AG04450 (cell line): ENCODE results near the gene C5orf58. TPM values are rescaled to one million over a fixed set of nuclear protein-coding genes. Genes with fewer than 3 reads are reported as not detected.

ENCODE experiments used
- CTCF ChIA-PET: fragments of 300-600, 350-600 bp; formaldehyde crosslinking; extraction: SDS; loops from one replicate; lab custom pipeline; 2022; ENCODE audit warnings: antibody characterized with exemption, inconsistent platforms; lab: Charles Lee
- POLR2A ChIA-PET: fragments of 350-600 bp; formaldehyde crosslinking; extraction: SDS; loops from one replicate; lab custom pipeline; 2021; ENCODE audit warnings: antibody characterized with exemption, inconsistent platforms; lab: Yijun Ruan, JAX
- DNase-seq: peaks from one replicate; pipeline ENCODE4 v3.0.0-alpha.2; 2011; ENCODE audit warnings: low read depth, low spot score
- H3K27ac ChIP-seq: one replicate; pipeline ENCODE4 v1.5.1; 2012; ENCODE audit warnings: low read depth, low read length, control low read depth
- H3K27me3 ChIP-seq: one replicate; pipeline ENCODE4 v1.6.0; 2012; ENCODE audit warnings: low read length; ENCODE audit not compliant: control insufficient read depth, insufficient read depth
- H3K4me3 ChIP-seq: 2 replicates; pipeline ENCODE4 v1.5.1; 2011; ENCODE audit warnings: mild to moderate bottlenecking, low read depth, low read length, control low read depth
- H3K9me3 ChIP-seq: 2 replicates; pipeline ENCODE4 v1.5.1; 2012; ENCODE audit warnings: low read length; ENCODE audit not compliant: control insufficient read depth, insufficient read depth
- CTCF ChIP-seq: IDR thresholded peaks from 2 replicates; pipeline ENCODE4 v1.5.1; 2011; ENCODE audit warnings: low read depth, low read length, control low read depth, inconsistent platforms
- polyA plus RNA-seq: library from polyadenylated mRNA; depleted of rRNA; stranded (reverse); fragments of >200 nt; gene quantifications from 2 replicates; pipeline ENCODE4 v1.2.3, GENCODE V29; 2011

C5orf58 gene
- polyA plus RNA-seq, 1 experiment, result not detected

- Histone ChIP-seq H3K27me3 (peaks cover 10% of the 10 kb centered on the region), H3K27ac (no peak overlapping the region), H3K4me3 (no peak overlapping the region), H3K9me3 (no peaks in the 10 kb centered on the region)
- DNase-seq, result no peak
- POLR2A ChIA-PET, result no interaction called here
- TF ChIP-seq CTCF, result no peak
- CTCF ChIA-PET, result interaction anchor here (0.6 kb wide), 1 partner anchor 35 kb away, joined by 3 read pairs; no protein-coding TSS in a partner anchor
Measured at GRCh38 chr5:170261528-170262043, 28.8 kb downstream of the C5orf58 start.

- no peak for DNase-seq
- H3K27me3 ChIP-seq, result peaks cover 14% of the 10 kb centered on the region
- CTCF ChIA-PET, result interaction anchor here (0.6 kb wide), 1 partner anchor 29 kb away, joined by 4 read pairs; no protein-coding TSS in a partner anchor
- POLR2A ChIA-PET, result no interaction called here
- H3K27ac ChIP-seq, result no peak overlapping the region
- H3K9me3 ChIP-seq, result no peaks in the 10 kb centered on the region
- TF ChIP-seq CTCF, result no peak
- H3K4me3 ChIP-seq, result no peak overlapping the region
Measured at GRCh38 chr5:170262061-170263045, 29.6 kb downstream of the C5orf58 start.

GRCh38 chr5:170263906-170264305 lies 31.1 kb downstream of the C5orf58 start:
- no peak overlapping the region for H3K27ac ChIP-seq
- peaks cover 14% of the 10 kb centered on the region for H3K27me3 ChIP-seq
- H3K4me3 ChIP-seq, result no peak overlapping the region
- ChIA-PET CTCF (no interaction called here), POLR2A (no interaction called here)
- TF ChIP-seq CTCF, result no peak
- H3K9me3 ChIP-seq, result no peaks in the 10 kb centered on the region
- DNase-seq, result no peak

- Histone ChIP-seq H3K9me3 (no peaks in the 10 kb centered on the region), H3K27ac (no peak overlapping the region), H3K27me3 (peaks cover 14% of the 10 kb centered on the region), H3K4me3 (no peak overlapping the region)
- no peak for TF ChIP-seq CTCF
- ChIA-PET CTCF (interaction anchor here (0.9 to 5.3 kb wide), 3 partner anchors 26 to 154 kb away, joined by 3 to 33 read pairs (median 3); no protein-coding TSS in a partner anchor), POLR2A (no interaction called here)
- DNase-seq, result no peak
Measured at GRCh38 chr5:170265522-170265921, 32.7 kb downstream of the C5orf58 start.
